Measurements from ENCODE around the gene PCSK4.

- no peak for TF ChIP-seq ZFP30 (CRISPR knock-in tag; IDR thresholded peaks at IDR 0.05)
- no peak for TF ChIP-seq ZC3H10 (CRISPR knock-in tag; IDR thresholded peaks at IDR 0.05)
- TF ChIP-seq CREB5 (CRISPR knock-in tag; IDR thresholded peaks at IDR 0.05; ENCODE audit: low read depth), result no peak
- no peak for TF ChIP-seq ARNTL (CRISPR knock-in tag; IDR thresholded peaks at IDR 0.05; ENCODE audit: borderline replicate concordance, low read depth)
- no peak for TF ChIP-seq ZFP3 (CRISPR knock-in tag; IDR thresholded peaks at IDR 0.05)
- no peak for TF ChIP-seq ZNF8 (CRISPR knock-in tag; IDR thresholded peaks at IDR 0.05)
- TF ChIP-seq CSRNP3 (CRISPR knock-in tag; IDR thresholded peaks at IDR 0.05), result no peak
These were observed 24.1 kb upstream of the PCSK4 start for GRCh38 chr19:1514295-1514661.

All from SK-N-SH treated with all-trans-retinoic acid at 6 μM for 48 hours (cell line).